ENCODE results near the gene MX2. TPM values are rescaled to one million over a fixed set of nuclear protein-coding genes. Genes with fewer than 3 reads are reported as not detected.

Gene MX2
- total and polyA plus RNA-seq, 9 of the 15 experiments (the other 6 are each of a cell fraction or from before 2014, with no cell fraction given), result 0.10 to 0.95 (median 0.47) TPM; not detected in 1

DNA sequence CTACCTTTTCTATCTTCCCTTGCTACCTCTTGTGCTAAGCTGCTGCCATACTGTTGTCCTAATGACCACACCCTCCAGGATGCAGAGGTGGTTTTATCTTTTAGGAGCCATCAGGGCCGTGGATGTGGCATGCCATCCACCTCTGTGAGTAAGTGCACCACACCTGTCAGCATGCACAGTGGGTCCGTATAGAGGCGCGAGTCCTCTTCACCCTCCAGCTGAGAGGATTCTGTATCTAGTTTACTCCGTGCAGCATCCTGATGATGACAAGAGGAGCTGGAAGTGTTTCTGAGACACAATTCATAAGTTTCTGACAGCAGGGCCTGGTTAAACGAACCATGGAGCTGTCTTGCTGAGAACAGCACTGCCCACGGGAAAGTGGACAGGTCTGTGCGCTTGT, 34.1 kb upstream of the MX2 start:
- POLR2A ChIA-PET, result no interaction called here
- ATAC-seq (no peak), DNase-seq (ENCODE audit: extremely low read depth in 1 of 4, low spot score in 3 of 4) (no peak), FAIRE-seq (no peak)
- Histone ChIP-seq H3K4me3 (no peak overlapping the region), H3K27me3 (ENCODE audit: control insufficient read depth in 2 of 2, insufficient read depth in 2 of 2, low read length in 2 of 2) (peaks cover 3 to 18% of the 10 kb centered on the region in 2 experiments; a peak in 2 of 5 replicates), H2AFZ (ENCODE audit: low read depth, low read length) (no peak overlapping the region), H3K27ac (ENCODE audit: extremely low read depth, low read depth, low read length) (no peak overlapping the region), H3K9me3 (replicated peaks; ENCODE audit: control insufficient read depth, insufficient read depth, low read depth, low read length) (no peaks in the 10 kb centered on the region), H3K9ac (ENCODE audit: insufficient read depth in 1 of 2, low read depth in 2 of 2, low read length in 2 of 2) (no peak overlapping the region), H3K4me2 (ENCODE audit: insufficient read depth, low read length) (no peak overlapping the region), H3K36me3 (ENCODE audit: control insufficient read depth, insufficient read depth, low read length) (no peaks in the 10 kb centered on the region), H3K9me1 (ENCODE audit: control insufficient read depth, insufficient read depth, low read length) (no peaks in the 10 kb centered on the region), H3K4me1 (replicated peaks in 1 of 2; ENCODE audit: control insufficient read depth in 2 of 2, insufficient read depth in 2 of 2, low read length in 2 of 2) (no peaks in the 10 kb centered on the region), H4K20me1 (replicated peaks; ENCODE audit: control insufficient read depth, insufficient read depth, low read length) (peaks cover 4% of the 10 kb centered on the region; the same call in 1 of the 2 replicates), H3K79me2 (ENCODE audit: control insufficient read depth, insufficient read depth, low read length) (no peaks in the 10 kb centered on the region)
- no TSS peak for BruUV-seq (replicated peaks)
- in situ Hi-C loops (cut with MboI) (no loop called here), intact Hi-C loops (cut with micrococcal nuclease) (no loop called here)
- CTCF ChIA-PET (ENCODE audit: low intra/inter-chr PET ratio), result no interaction called here
- WGBS (ENCODE audit: insufficient coverage, low coverage, missing lambda C conversion rate), result under 1% methylated on average over 8 of the region's 8 CpGs
- TF ChIP-seq, protein P1, sequence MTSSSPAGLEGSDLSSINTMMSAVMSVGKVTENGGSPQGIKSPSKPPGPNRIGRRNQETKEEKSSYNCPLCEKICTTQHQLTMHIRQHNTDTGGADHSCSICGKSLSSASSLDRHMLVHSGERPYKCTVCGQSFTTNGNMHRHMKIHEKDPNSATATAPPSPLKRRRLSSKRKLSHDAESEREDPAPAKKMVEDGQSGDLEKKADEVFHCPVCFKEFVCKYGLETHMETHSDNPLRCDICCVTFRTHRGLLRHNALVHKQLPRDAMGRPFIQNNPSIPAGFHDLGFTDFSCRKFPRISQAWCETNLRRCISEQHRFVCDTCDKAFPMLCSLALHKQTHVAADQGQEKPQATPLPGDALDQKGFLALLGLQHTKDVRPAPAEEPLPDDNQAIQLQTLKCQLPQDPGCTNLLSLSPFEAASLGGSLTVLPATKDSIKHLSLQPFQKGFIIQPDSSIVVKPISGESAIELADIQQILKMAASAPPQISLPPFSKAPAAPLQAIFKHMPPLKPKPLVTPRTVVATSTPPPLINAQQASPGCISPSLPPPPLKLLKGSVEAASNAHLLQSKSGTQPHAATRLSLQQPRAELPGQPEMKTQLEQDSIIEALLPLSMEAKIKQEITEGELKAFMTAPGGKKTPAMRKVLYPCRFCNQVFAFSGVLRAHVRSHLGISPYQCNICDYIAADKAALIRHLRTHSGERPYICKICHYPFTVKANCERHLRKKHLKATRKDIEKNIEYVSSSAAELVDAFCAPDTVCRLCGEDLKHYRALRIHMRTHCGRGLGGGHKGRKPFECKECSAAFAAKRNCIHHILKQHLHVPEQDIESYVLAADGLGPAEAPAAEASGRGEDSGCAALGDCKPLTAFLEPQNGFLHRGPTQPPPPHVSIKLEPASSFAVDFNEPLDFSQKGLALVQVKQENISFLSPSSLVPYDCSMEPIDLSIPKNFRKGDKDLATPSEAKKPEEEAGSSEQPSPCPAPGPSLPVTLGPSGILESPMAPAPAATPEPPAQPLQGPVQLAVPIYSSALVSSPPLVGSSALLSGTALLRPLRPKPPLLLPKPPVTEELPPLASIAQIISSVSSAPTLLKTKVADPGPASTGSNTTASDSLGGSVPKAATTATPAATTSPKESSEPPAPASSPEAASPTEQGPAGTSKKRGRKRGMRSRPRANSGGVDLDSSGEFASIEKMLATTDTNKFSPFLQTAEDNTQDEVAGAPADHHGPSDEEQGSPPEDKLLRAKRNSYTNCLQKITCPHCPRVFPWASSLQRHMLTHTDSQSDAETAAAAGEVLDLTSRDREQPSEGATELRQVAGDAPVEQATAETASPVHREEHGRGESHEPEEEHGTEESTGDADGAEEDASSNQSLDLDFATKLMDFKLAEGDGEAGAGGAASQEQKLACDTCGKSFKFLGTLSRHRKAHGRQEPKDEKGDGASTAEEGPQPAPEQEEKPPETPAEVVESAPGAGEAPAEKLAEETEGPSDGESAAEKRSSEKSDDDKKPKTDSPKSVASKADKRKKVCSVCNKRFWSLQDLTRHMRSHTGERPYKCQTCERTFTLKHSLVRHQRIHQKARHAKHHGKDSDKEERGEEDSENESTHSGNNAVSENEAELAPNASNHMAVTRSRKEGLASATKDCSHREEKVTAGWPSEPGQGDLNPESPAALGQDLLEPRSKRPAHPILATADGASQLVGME (CRISPR knock-in tag; IDR thresholded peaks at IDR 0.05), result no peak
- TF ChIP-seq ZNF507 (tag; conservative IDR thresholded peaks at IDR 0.05) (no peak), RBFOX2 (IDR thresholded peaks at IDR 0.05; ENCODE audit: low read depth, low read length) (no peak), SMARCE1 (IDR thresholded peaks at IDR 0.05) (no peak), SRF (CRISPR knock-in tag; IDR thresholded peaks at IDR 0.05) (no peak), RBM14 (IDR thresholded peaks at IDR 0.05; ENCODE audit: borderline replicate concordance, insufficient read depth, low read depth, low read length) (no peak), SLC30A9 (CRISPR knock-in tag; IDR thresholded peaks at IDR 0.05) (no peak), GATA2 (CRISPR knock-in tag; IDR thresholded peaks at IDR 0.05) (no peak), ETS2 (tag; IDR thresholded peaks at IDR 0.05; ENCODE audit: borderline replicate concordance, poor library complexity, severe bottlenecking) (no peak), XRCC4 (IDR thresholded peaks at IDR 0.05; ENCODE audit: extremely low read depth, insufficient read depth, insufficient read length) (no peak), TEAD4 (IDR thresholded peaks at IDR 0.05; ENCODE audit: low read length) (no peak), TEAD4 (CRISPR knock-in tag; IDR thresholded peaks at IDR 0.05; ENCODE audit: borderline replicate concordance) (no peak), HDAC6 (IDR thresholded peaks at IDR 0.05; ENCODE audit: low read depth, low read length) (no peak), SMAD1 (IDR thresholded peaks at IDR 0.05; ENCODE audit: low read depth, low read length, partially characterized antibody) (no peak)
- TF ChIP-seq, protein P2, sequence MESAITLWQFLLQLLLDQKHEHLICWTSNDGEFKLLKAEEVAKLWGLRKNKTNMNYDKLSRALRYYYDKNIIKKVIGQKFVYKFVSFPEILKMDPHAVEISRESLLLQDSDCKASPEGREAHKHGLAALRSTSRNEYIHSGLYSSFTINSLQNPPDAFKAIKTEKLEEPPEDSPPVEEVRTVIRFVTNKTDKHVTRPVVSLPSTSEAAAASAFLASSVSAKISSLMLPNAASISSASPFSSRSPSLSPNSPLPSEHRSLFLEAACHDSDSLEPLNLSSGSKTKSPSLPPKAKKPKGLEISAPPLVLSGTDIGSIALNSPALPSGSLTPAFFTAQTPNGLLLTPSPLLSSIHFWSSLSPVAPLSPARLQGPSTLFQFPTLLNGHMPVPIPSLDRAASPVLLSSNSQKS (CRISPR knock-in tag; IDR thresholded peaks at IDR 0.05), result no peak
- TF ChIP-seq, protein P3, sequence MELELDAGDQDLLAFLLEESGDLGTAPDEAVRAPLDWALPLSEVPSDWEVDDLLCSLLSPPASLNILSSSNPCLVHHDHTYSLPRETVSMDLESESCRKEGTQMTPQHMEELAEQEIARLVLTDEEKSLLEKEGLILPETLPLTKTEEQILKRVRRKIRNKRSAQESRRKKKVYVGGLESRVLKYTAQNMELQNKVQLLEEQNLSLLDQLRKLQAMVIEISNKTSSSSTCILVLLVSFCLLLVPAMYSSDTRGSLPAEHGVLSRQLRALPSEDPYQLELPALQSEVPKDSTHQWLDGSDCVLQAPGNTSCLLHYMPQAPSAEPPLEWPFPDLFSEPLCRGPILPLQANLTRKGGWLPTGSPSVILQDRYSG (tag; conservative IDR thresholded peaks at IDR 0.05; ENCODE audit: low read depth), result no peak

Measured in K562 (cell line).